K562 (cell line): Measurements from ENCODE around the gene ATRAID. TPM values are rescaled to one million over a fixed set of nuclear protein-coding genes. Genes with fewer than 3 reads are reported as not detected.

Experiments
- HCFC1 ChIP-seq: IDR thresholded peaks from 2 replicates; pipeline ENCODE4 v1.6.1; 2012; ENCODE audit warnings: low read depth, low read length, improper control_type of control experiment
- MIER1 ChIP-seq: fragments of 450-650 bp; IDR thresholded peaks from 2 replicates; pipeline ENCODE4 v1.6.1; 2016; ENCODE audit warnings: antibody characterized with exemption, mild to moderate bottlenecking, low read depth
- ZNF197 ChIP-seq: fragments of 200-800 bp; sonication (Bioruptor generic); IDR thresholded peaks from 2 replicates; pipeline ENCODE4 v1.6.1; 2016; ENCODE audit warnings: low read depth, missing genetic modification characterization, missing compliant biosample characterization
- ZNF282 ChIP-seq: sonication (generic); formaldehyde crosslinking; IDR thresholded peaks from 2 replicates; pipeline ENCODE4 v1.8.1; 2023; ENCODE audit warnings: missing genetic modification reagents
- polyA plus RNA-seq, 8 experiments: library from polyadenylated mRNA; depleted of rRNA in 4 of 8; stranded (reverse) in 5 of 8; unstranded in 3 of 8; fragments of >200 nt; fragmentation: Nextera tagmentation in 2 of 8; fragmentation: Illumina TruSeq in 1 of 8; extraction: Ambion mirVana in 2 of 8; extraction: Trizol in 1 of 8; gene quantifications; 2 replicates each; pipeline versions ENCODE4 v1.2.1 to v1.2.3, GENCODE V29; 2011 to 2014; ENCODE audit warnings: inconsistent platforms in 1 of 8, missing spikeins in 1 of 8
- total RNA-seq, 7 experiments: library from RNA; depleted of rRNA in 6 of 7; stranded (reverse); fragments of >200 nt in 6 of 7; fragmentation: Illumina TruSeq in 2 of 7; extraction: Trizol in 2 of 7; gene quantifications; 2 replicates each; pipeline versions ENCODE4 v1.2.1 to v1.2.3, GENCODE V29; 2011 to 2021; ENCODE audit warnings: low replicate concordance in 1 of 7
- TF ChIP-seq, protein P1 (sequence below): fragments of 150-350 bp; conservative IDR thresholded peaks from 2 replicates; pipeline ENCODE4 v1.6.1; 2014; ENCODE audit warnings: low read length

ATRAID gene
- total and polyA plus RNA-seq, 9 of the 15 experiments (the other 6 are each of a cell fraction or from before 2014, with no cell fraction given), result 70.2 to 187 (median 108) TPM

GRCh38 chr2:27262379-27263286, 50.8 kb downstream of the ATRAID start, which contains the start of gene SLC30A3 (continued):
- TF ChIP-seq, protein P1, sequence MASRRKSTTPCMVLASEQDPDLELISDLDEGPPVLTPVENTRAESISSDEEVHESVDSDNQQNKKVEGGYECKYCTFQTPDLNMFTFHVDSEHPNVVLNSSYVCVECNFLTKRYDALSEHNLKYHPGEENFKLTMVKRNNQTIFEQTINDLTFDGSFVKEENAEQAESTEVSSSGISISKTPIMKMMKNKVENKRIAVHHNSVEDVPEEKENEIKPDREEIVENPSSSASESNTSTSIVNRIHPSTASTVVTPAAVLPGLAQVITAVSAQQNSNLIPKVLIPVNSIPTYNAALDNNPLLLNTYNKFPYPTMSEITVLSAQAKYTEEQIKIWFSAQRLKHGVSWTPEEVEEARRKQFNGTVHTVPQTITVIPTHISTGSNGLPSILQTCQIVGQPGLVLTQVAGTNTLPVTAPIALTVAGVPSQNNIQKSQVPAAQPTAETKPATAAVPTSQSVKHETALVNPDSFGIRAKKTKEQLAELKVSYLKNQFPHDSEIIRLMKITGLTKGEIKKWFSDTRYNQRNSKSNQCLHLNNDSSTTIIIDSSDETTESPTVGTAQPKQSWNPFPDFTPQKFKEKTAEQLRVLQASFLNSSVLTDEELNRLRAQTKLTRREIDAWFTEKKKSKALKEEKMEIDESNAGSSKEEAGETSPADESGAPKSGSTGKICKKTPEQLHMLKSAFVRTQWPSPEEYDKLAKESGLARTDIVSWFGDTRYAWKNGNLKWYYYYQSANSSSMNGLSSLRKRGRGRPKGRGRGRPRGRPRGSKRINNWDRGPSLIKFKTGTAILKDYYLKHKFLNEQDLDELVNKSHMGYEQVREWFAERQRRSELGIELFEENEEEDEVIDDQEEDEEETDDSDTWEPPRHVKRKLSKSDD, result no peak
- TF ChIP-seq HCFC1, result no peak
- TF ChIP-seq ZNF282 (CRISPR knock-in tag), result 0 out of 2 replicates have a peak, but pooled peaks have one; percentile 35
- no peak for TF ChIP-seq ZNF197
- no peak for TF ChIP-seq MIER1
- TF ChIP-seq, all 486 proteins: peak for 25
